Renal cortical epithelial cell (primary cell): ENCODE results near the gene GGA3. TPM values are rescaled to one million over a fixed set of nuclear protein-coding genes. Genes with fewer than 3 reads are reported as not detected.
"Not testable (repeated sequence)": the region's sequence is repeated elsewhere in the genome, so short reads cannot be mapped to it uniquely, and the experiment has no call there.

Source experiments
- DNase-seq: peaks from one replicate; pipeline ENCODE4 v3.0.0-alpha.2; 2011; ENCODE audit warnings: low read depth
- total RNA-seq: library from RNA; depleted of rRNA; stranded (reverse); fragments of >200 nt; gene quantifications from 2 replicates; pipeline ENCODE4 v1.2.3, GENCODE V29; 2014

Gene GGA3, protein sequence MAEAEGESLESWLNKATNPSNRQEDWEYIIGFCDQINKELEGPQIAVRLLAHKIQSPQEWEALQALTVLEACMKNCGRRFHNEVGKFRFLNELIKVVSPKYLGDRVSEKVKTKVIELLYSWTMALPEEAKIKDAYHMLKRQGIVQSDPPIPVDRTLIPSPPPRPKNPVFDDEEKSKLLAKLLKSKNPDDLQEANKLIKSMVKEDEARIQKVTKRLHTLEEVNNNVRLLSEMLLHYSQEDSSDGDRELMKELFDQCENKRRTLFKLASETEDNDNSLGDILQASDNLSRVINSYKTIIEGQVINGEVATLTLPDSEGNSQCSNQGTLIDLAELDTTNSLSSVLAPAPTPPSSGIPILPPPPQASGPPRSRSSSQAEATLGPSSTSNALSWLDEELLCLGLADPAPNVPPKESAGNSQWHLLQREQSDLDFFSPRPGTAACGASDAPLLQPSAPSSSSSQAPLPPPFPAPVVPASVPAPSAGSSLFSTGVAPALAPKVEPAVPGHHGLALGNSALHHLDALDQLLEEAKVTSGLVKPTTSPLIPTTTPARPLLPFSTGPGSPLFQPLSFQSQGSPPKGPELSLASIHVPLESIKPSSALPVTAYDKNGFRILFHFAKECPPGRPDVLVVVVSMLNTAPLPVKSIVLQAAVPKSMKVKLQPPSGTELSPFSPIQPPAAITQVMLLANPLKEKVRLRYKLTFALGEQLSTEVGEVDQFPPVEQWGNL
- total RNA-seq: 14.8 and 25.8 TPM in 2 replicates

DNA sequence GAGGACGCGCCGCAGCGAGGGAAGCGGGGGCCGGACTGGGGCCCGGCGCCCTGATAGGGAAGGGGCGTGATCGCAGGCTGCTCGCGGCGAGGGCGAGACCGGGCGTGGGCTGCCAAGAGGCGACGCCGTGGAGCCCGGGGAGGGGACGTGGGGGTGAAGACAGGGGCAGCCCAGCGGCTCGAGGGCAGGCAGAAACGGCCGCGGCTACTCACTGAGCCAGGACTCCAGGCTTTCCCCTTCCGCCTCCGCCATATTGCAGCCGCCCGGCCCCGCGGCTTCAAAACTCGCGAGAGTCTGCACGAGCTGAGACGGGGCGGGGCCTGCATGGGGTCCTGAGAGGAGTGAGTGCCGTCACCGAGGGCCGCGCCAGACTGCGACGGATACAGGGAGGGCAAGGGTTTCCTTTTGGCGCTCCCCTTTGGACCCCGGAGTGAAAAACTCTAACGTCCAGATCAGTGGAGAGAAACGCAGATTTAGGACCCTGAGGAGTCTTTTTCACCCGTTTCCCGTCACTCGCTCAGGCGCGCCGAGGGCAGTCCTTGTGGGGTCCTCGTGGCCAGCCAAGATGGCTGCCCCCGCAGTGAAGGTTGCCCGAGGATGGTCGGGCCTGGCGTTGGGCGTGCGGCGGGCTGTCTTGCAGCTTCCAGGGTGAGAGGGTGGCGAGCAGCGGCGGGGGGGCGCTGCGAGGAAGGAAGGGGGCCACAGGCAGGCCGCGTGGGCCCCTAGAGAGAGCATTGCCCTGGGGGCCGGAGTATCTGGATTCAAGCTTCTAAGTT lies at the start of gene GGA3, which contains the start of gene MRPS7:
Gene GGA3 (minus strand): TSS at position 271 of the 776 bp plus-strand sequence. CDS start 19 bp downstream, at position 252.
Gene MRPS7 (plus strand): TSS at position 544 of the 776 bp plus-strand sequence. CDS start 22 bp downstream, at position 566.
- DNase-seq: peak; percentile 70

DNA sequence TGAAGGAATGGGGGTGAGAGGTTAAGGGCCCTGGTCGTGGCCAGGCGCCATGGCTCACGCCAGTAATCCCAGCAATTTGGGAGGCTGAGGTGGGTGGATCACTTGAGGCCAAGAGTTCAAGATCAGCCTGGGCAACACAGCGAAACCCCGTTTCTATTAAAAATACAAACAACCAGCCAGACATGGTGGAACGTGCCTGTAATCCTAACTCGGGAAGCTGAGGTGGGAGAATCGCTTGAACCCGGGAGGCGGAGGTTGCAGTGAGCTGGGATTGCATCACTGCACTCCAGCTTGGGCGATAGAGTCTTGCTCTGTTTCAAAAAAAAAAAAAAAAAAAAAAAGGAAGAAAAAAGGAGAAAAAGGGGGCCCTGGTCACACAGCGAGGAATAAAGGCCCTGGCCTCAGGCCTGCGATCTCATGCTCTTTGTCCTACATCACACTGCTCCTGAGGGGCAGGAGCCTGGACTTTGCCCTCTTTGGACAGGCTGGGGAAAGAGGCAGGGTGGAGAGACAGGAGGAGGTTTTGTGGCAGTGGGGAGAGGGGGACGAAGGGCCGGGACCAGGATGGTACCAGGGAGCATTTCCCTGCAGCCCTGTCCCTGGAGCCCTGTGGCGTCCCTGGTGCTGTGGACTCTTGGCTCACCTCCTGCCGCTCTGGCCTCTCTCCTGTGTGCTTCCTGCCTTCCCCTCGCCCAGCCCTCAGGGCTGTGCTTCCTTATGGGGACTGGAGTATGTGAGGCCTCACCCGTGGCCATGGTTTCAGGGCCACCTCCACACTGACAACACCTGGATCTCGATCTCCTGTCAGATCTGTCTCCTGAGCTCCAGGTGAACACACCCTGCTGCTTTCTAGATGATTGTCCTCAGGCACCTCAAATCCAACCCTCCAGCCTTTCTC lies 47.6 kb upstream of the GGA3 start:
- no peak for DNase-seq

DNA sequence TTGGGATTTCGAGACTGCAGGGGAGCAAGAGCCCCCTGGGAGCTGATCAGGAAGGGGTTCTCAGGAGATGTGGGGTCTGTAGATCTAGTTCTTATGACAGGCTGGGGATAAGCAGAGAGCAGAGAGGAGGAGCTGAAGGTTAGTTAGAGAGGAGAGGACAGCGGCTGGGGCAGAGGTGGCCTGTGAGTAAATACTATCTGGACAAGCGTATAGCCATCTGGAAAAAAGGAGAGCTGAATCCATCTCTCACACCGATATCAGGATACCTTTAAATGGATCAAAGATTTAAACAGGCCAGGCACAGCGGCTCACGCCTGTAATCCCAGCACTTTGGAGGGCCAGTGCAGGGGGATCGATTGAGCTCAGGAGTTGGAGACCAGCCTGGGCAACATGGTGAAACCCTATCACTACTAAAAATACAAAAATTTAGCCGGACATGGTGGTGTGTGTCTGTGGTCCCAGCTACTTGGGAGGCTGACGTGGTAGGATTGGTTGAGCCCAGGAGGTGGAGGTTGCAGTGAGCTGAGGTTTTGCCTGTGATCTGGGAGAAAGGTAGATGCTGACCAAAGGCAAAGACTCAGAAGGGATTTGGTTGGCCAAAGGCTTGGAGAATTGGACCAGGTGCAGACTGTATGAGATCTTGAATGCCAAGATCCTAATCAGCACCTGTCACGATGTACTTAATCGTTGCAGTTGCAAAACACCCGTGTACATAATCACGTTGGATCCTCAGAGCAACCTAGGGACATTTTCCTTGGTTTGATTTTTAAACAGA lies 46.7 kb upstream of the GGA3 start:
- DNase-seq: no peak

DNA sequence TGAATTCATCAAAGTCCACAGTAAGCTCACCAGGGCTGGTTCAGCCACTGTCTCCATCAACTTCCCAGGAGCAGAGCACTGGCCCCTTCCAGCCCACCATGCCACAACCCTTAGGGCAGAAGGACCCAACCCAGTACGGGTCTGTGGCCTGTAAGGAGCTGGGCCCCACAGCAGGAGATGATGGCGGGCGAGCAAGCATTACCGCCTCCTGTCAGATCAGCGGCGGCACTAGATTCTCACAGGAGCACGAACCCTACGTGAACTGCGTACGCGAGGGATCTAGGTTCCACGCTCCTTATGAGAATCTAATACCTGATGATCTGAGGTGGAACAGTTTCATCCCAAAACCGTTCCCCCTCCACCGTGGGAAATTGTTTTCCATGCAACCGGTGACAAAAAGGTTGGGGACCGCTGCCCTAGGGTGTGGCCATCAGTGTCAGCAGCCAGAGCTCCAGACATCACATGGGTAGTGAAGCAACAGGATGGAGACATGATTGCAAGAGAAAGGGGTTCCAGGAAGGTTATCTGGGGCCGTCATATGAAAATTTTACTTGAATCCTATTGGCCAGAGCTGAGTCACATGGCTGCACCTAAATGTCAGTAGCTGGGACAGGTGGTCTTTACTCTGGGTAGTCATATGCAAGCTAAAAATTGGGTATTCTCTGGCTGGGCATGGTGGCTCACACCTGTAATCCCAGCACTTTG lies 40.2 kb upstream of the GGA3 start:
- no peak for DNase-seq

DNA sequence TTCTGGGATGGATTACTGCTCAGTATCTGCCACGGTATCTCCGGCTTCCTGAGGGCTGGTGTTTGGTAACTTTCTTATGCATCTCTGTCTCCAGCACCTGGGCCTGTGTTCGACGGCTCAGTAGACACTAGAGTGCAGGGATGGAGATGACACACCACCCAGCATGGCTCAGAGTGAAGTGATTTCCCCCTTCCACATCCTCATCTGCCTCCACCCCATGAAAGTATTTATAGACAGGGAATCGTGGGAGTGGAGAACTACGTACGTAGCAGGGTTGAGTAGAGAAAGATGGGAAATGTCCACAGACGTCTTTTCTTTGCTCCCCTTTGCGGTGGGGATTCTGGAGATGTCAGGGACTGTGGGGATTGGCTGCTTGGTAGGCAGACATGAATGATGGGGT lies 39.6 kb upstream of the GGA3 start:
- DNase-seq: no peak

DNA sequence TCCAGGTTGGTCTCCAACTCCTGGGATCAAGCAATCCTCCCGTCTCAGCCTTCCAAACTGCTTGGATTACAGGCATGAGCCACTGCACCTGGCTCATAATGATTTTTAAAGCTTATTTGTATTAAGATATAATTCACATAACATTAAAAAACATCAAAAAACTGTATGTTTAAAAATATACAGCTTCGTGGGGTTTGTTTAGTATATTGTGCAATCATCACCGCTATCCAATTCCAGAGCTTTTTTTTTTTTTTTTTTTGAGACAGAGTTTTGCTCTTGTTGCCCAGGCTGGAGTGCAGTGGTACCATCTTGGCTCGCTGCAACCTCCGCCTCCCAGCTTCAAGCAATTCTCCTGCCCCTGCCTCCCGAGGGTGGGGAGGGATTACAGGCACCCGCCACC lies 38.9 kb upstream of the GGA3 start:
- DNase-seq: no peak

DNA sequence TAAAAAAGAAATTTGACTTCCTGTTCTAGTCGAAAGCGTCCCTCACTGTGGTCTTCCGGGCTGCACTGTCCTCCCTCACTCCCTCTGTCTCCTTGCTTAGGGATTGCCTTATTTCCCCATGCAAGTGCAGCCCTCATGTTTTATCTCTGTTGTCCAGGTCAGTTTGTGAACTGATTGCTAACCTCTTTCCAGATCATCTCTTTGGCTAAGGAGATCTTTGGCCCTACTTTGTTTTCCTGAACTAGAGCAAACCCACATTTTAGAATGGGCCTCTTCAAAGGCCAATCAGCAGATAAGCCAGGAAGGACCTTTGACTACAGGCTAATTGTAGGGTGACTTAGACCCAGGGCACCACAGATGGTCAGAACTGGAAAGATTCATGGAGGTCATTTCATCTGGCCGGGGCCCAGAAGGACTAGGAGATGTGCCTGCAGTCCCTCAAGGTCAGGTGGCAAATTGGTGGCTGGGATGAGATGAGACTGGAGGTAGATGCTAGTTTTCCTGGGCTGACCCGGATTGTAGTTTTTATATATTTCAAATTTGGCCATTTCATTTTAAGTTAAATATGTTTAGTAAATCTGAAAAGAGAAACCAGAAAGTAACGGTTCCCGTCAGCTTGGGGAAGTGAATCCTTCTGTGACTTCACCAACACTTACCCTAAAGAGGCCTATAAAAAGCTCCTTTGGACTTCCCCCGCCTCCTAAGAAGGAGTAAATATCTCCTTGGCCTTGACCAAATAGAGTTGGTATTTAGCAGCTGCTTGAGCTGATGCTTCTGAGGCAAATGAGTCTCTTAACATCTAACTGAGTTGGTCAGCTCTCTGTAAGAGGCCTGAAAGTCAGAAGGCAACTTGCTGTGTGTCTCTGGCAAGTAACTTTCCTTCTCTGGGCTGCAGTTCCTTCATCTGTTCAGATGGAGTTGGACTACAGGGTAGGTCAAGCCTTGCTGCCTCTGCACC lies 34.1 kb upstream of the GGA3 start:
- DNase-seq: no peak

DNA sequence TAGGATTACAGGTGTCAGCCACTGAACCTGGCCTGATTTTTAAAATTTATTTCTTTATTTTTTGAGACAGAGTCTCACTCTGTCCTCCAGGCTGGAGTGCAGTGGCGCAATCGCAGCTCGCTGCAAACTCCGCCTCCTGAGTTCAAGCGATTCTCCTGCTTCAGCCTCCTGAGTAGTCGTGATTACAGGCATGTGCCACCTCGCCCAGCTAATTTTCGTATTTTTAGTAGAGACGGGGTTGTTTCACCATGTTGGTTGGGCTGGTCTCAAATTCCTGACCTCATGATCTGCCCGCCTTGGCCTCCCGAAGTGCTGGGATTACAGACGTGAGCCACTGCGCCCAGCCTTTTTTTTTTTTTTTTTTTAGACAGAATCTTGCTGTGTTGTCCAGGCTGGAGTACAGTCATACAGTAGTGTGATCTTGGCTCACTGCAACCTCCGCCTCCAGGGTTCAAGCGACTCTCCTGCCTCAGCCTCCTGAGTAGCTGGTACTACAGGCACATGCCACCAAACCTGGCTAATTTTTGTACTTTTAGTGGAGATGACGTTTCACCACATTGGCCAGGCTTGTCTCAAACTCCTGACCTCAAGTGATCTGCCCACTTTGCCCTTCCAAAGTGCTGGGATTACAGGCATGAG lies 31.5 kb upstream of the GGA3 start:
- DNase-seq: not testable (repeated sequence)

DNA sequence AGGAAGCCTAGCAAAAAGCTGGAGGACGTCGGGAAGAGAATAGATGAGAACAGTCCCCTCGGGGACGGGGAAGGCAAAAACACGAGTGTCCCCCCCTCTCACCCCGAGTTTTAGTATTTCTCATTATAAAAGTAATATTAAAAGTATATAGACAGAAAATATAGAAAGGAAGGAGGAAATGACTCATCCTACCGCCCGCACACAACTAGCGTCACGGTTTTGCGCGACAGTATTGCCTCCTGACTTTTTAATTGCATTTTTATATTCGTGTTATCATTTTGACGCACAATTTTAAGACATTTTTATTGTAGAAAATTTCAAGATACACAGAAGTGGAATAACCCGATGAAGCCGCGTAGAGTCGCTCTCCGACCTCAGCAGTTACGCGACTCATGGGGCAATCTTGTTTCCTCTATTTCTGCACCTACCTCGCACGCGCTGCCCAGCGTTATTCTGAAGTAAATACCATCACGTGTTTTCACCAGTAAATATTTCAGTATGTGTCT lies 28.5 kb upstream of the GGA3 start:
- peak; percentile 37 for DNase-seq

DNA sequence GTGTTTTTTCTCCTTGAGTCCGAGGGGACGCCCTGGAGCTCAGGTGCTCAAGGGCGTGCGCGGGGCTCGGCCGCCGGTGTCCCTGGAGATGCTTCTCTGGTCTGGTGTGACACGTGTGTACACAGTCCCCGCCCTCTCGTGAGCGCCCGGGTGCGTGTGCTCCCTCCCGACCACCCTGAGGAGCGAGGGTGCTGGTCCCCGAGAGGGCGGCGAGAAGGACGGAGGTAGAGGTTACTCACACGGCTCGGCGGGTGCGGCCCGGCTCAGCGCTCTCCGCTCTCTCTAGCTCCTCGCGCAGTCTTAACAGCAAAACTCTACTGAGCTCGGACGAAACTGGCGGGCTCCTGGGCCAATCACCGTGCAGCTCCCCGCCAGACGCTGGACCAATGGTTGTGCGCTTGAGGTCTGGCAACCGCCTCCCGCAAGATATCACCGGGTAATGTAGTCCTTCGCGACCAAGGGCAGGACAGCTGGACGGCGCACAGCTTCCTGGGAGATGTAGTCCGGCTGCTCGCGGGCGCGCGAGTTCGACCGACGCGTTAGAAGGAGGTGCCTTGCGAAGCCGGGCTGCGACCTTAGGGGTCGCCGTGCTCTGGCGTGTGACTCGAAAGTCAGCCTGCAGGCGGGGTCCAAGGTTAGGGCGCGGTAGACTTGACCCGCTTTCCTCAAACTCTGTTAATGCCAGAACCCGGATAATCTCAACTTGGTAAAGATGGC lies 27.9 kb upstream of the GGA3 start, which contains the start of gene SLC25A19:
Gene SLC25A19 (minus strand): TSS at position 319 of the 717 bp plus-strand sequence. CDS start 2,669 bp downstream, outside the sequence.
- peak; percentile 97 for DNase-seq

DNA sequence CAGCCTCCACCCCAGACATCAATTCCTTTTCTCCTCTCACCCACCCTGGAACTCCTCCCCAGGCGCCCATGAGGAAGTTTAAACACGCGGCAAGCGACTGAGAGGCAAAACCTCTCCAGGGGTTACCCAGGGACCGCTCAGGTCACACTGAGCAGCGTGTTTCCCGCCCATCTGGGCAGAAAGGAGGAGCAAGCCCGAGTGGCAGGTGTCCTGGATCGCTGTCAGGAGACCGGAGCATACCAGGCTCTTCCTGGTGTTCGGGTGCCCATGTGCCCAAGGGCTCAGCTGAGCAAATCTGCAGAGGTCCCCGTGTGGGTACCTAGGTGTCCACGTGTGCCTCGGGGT lies 27.3 kb upstream of the GGA3 start:
- peak; percentile 18 for DNase-seq

DNA sequence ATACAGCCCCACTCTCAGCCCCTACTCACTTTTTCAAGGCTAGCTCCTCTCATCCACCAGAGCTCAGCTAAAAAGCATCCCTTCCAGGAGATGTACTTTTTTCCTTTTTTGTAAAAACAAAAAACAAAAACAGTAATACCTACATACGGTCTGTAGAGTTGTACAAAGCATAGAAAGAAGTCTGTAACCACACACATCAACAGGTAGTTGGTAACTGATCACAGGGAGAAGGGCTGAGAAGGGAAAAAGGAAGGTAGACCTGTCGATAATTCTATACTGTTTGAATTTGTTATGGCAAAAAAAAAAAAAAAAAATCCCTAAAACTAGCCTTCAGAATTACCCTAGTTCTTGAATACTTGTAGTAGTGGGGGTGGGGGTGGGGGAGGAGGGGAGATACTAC lies 27.0 kb upstream of the GGA3 start:
- DNase-seq: no peak

DNA sequence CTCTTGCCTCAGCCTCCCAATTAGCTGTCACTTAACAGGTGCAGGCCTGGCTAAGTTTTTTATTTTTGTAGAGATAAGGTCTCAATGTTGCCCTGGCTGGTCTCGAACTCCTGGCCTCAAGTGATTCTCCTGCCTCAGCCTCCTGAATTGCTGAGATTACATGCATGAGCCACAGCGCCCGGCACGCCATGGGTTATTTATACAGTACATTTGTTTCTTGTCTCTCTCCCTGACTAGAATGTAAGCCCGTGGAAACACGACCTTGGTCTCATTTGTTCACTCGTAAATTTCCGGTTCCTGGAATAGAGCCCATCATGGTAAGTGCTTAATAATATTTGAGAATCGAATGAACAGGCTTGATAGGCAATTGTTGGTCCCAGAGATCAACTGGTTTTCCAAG lies 25.8 kb upstream of the GGA3 start:
- DNase-seq: no peak

DNA sequence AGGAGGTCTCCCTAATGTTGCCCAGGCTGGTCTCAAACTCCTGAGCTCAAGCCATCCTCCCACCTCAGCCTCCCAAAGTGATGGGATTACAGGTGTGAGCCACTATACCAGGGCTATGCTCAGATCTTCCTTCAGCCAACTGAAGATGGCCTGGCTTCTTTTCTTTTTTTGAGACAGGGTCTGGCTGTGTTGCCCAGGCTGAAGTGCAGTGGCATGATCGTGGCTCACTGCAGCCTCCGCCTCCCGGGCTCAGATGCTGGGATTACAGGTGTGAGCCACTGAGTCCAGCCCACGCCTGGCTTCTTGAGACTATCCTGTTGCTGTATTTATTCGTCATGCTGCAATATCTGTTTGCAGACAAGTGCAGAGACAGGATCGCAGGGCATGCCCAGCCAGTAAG lies 23.7 kb upstream of the GGA3 start:
- DNase-seq: no peak

DNA sequence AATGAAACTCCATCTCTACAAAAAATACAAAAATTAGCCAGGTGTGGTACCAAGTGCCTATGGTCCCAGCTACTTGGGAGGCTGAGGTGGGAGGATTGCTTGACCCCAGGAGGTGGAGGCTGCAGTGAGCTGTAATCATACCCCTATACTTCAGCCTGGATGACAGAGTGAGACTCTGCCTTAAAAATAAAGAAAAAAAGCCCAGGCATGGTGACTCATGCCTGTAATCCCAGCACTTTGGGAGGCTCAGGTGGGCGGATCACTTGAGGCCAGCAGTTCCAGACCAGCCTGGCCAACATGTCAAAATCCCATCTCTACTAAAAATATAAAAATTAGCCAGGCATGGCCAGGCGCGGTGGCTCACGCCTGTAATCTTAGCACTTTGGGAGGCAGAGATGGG lies 18.8 kb upstream of the GGA3 start:
- DNase-seq: not testable (repeated sequence)

DNA sequence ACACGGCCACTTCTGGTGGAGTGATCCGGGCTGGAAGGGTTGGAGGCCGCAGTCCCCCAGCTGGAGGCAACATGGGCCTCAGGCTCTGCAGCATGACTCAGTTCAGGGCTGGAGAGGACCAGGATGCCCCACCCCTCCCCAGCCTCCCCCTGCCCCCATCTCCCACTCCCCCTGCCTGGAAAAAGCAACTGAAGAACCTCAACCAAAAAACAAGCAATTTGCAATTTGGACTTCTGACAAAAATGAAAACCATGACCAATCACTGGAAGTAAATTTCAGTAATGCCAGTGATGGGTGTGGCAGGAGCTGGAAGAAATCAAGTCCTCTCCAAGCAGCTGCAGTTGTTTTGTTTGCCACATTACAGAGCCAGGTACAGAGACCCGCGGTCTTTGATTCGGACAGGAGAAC lies 16.3 kb upstream of the GGA3 start:
- peak; percentile 46 for DNase-seq
